COLO668 (cell line): ENCODE data around the gene GRIPAP1.

Experiments used
- DNase-seq: peaks from one replicate; lab custom pipeline; 2025; ENCODE audit not compliant: unreplicated experiment; lab: John Stamatoyannopoulos, UW

Gene GRIPAP1

GRCh38 chrX:49002091-49002935 is at the start of gene GRIPAP1:
TSS of gene GRIPAP1 (minus strand) at chrX:49002264. CDS start at chrX:49002229, 35 bp downstream.
- peak; percentile 84 for DNase-seq

GRCh38 chrX:49043987-49044281 is 41.9 kb upstream of the GRIPAP1 start:
- DNase-seq: no peak

GRCh38 chrX:49043220-49043986 is 41.3 kb upstream of the GRIPAP1 start, which contains the start of gene TFE3:
TSS of gene TFE3 (minus strand) at chrX:49043357. CDS start at chrX:49043226, 131 bp downstream.
- DNase-seq: peak; percentile 98

GRCh38 chrX:49042581-49043219 is 40.6 kb upstream of the GRIPAP1 start:
- DNase-seq: no peak

GRCh38 chrX:49041744-49042580 is 39.9 kb upstream of the GRIPAP1 start:
- DNase-seq: peak; percentile 5

GRCh38 chrX:49040376-49040955 is 38.4 kb upstream of the GRIPAP1 start:
- DNase-seq: no peak

GRCh38 chrX:49039598-49040375 is 37.7 kb upstream of the GRIPAP1 start:
- peak; percentile 50 for DNase-seq

GRCh38 chrX:49037883-49038475 is 35.9 kb upstream of the GRIPAP1 start:
- DNase-seq: no peak

GRCh38 chrX:49030283-49030682 is 28.2 kb upstream of the GRIPAP1 start:
- DNase-seq: no peak

- peak; percentile 0 for DNase-seq
Observed at GRCh38 chrX:49029876-49030275, 27.8 kb upstream of the GRIPAP1 start.

- no peak for DNase-seq
Observed at GRCh38 chrX:49019599-49020249, 17.7 kb upstream of the GRIPAP1 start.

- DNase-seq: no peak
Observed at GRCh38 chrX:49019050-49019449, 17.0 kb upstream of the GRIPAP1 start.

- DNase-seq: no peak
Observed at GRCh38 chrX:49003696-49004095, 1.6 kb upstream of the GRIPAP1 start.

GRCh38 chrX:49001521-49002090 is 458 bp downstream of the GRIPAP1 start:
- DNase-seq: peak; percentile 29

- no peak for DNase-seq
Observed at GRCh38 chrX:49000636-49001035, 1.4 kb downstream of the GRIPAP1 start.

GRCh38 chrX:48999030-48999429 is 3.0 kb downstream of the GRIPAP1 start:
- no peak for DNase-seq

GRCh38 chrX:48998391-48998790 is 3.7 kb downstream of the GRIPAP1 start:
- no peak for DNase-seq

GRCh38 chrX:48997865-48998264 is 4.2 kb downstream of the GRIPAP1 start:
- no peak for DNase-seq
